MM.1S (cell line): Measurements from ENCODE around the gene RABIF.

Experiments used
- EZH2 ChIP-seq: fragments of 300-600 bp; sonication (generic); optimal IDR thresholded peaks from 2 replicates; pipeline ENCODE3; 2017; ENCODE audit warnings: low read depth, mild to moderate bottlenecking, antibody characterized with exemption, low read length, mixed read lengths
- TF ChIP-seq, protein P1 (sequence below): fragments of 300-600 bp; sonication (generic); IDR thresholded peaks from 2 replicates; pipeline ENCODE4 v1.5.1; 2016; ENCODE audit warnings: antibody characterized with exemption, low read length, mixed read lengths

DNA sequence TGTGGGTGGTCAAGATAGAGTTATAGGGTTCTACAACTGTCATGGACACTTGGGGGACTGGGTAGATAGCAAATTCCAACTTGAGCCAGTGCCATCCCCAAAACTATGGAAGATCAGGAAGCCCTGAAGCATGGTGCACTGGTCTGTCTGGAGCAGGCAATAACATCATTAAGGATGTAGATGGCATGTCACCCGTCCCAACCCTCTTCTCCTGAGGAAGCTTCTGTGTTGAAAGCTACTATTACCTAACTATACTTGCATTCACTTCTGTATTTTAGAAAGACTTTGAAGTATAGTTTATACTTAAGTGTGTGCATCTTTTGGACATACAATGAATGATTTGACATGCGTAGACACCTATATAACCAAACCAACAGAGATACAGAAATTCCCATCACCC is 32.9 kb downstream of the RABIF start:
- TF ChIP-seq, protein P1, sequence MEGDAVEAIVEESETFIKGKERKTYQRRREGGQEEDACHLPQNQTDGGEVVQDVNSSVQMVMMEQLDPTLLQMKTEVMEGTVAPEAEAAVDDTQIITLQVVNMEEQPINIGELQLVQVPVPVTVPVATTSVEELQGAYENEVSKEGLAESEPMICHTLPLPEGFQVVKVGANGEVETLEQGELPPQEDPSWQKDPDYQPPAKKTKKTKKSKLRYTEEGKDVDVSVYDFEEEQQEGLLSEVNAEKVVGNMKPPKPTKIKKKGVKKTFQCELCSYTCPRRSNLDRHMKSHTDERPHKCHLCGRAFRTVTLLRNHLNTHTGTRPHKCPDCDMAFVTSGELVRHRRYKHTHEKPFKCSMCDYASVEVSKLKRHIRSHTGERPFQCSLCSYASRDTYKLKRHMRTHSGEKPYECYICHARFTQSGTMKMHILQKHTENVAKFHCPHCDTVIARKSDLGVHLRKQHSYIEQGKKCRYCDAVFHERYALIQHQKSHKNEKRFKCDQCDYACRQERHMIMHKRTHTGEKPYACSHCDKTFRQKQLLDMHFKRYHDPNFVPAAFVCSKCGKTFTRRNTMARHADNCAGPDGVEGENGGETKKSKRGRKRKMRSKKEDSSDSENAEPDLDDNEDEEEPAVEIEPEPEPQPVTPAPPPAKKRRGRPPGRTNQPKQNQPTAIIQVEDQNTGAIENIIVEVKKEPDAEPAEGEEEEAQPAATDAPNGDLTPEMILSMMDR: no peak
- TF ChIP-seq EZH2: no peak
